Measurements from ENCODE around the gene KIF20A. TPM values are rescaled to one million over a fixed set of nuclear protein-coding genes. Genes with fewer than 3 reads are reported as not detected.

Gene KIF20A
- total RNA-seq, 1 donor from 2014 or later: 26.7 TPM

DNA sequence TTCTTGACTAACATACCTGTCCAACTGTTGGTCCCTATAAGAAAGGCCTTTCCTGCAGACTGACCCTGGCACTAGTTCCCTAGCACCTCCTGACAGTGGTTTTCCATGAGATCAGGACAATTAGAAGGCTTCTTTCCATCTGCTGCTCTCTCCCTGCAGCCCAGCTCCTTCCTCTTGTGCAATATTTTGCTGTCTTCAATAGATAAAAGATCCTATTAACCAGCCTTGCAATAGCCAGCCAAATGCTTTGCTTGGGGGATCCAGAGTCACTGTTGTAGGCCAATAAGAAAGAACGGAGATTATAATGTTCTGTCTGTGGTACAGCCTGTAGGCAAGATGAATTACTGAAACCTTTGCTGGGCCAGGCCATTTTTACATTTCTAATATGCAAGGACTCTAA, 21.3 kb upstream of the KIF20A start:
- peaks cover 37% of the 10 kb centered on the region for H3K36me3 Mint-ChIP-seq (ENCODE audit: insufficient read depth)

GRCh38 chr5:138159666-138160065, 19.2 kb upstream of the KIF20A start:
- Mint-ChIP-seq H3K27me3 (no peaks in the 10 kb centered on the region), H3K27ac (no peak overlapping the region), H3K4me3 (ENCODE audit: low read depth) (no peak overlapping the region), H3K9me3 (ENCODE audit: low read depth) (no peaks in the 10 kb centered on the region), H3K36me3 (ENCODE audit: insufficient read depth) (peaks cover 52% of the 10 kb centered on the region), H3K4me1 (ENCODE audit: low read depth) (no peaks in the 10 kb centered on the region)
- no peak for DNase-seq (ENCODE audit: low spot score, unreplicated experiment)
- TF ChIP-seq CTCF (IDR thresholded peaks at IDR 0.05; ENCODE audit: unreplicated experiment): no peak

More for the DNA sequence above, 21.3 kb upstream of the KIF20A start:
- no peak overlapping the region for H3K4me3 Mint-ChIP-seq (ENCODE audit: low read depth)
- H3K4me1 Mint-ChIP-seq (ENCODE audit: low read depth): no peaks in the 10 kb centered on the region
- DNase-seq (ENCODE audit: low spot score, unreplicated experiment): no peak
- H3K27ac Mint-ChIP-seq: no peak overlapping the region
- TF ChIP-seq CTCF (IDR thresholded peaks at IDR 0.05; ENCODE audit: unreplicated experiment): no peak
- H3K9me3 Mint-ChIP-seq (ENCODE audit: low read depth): no peaks in the 10 kb centered on the region
- H3K27me3 Mint-ChIP-seq: no peaks in the 10 kb centered on the region

- DNase-seq (ENCODE audit: low spot score, unreplicated experiment): no peak
- no peak for TF ChIP-seq CTCF (IDR thresholded peaks at IDR 0.05; ENCODE audit: unreplicated experiment)
- Mint-ChIP-seq H3K27ac (no peak overlapping the region), H3K36me3 (ENCODE audit: insufficient read depth) (peaks cover 59% of the 10 kb centered on the region), H3K27me3 (no peaks in the 10 kb centered on the region), H3K9me3 (ENCODE audit: low read depth) (no peaks in the 10 kb centered on the region), H3K4me1 (ENCODE audit: low read depth) (no peaks in the 10 kb centered on the region), H3K4me3 (ENCODE audit: low read depth) (no peak overlapping the region)
Measured at GRCh38 chr5:138160706-138161105, 18.2 kb upstream of the KIF20A start.

GRCh38 chr5:138163721-138164120, 15.2 kb upstream of the KIF20A start:
- DNase-seq (ENCODE audit: low spot score, unreplicated experiment): no peak
- Mint-ChIP-seq H3K27me3 (no peaks in the 10 kb centered on the region), H3K4me1 (ENCODE audit: low read depth) (no peaks in the 10 kb centered on the region), H3K36me3 (ENCODE audit: insufficient read depth) (peaks cover 61% of the 10 kb centered on the region), H3K9me3 (ENCODE audit: low read depth) (no peaks in the 10 kb centered on the region), H3K27ac (no peak overlapping the region), H3K4me3 (ENCODE audit: low read depth) (no peak overlapping the region)
- no peak for TF ChIP-seq CTCF (IDR thresholded peaks at IDR 0.05; ENCODE audit: unreplicated experiment)

GRCh38 chr5:138169124-138169523, 9.8 kb upstream of the KIF20A start:
- no peaks in the 10 kb centered on the region for H3K4me1 Mint-ChIP-seq (ENCODE audit: low read depth)
- no peak for DNase-seq (ENCODE audit: low spot score, unreplicated experiment)
- H3K9me3 Mint-ChIP-seq (ENCODE audit: low read depth): no peaks in the 10 kb centered on the region
- H3K4me3 Mint-ChIP-seq (ENCODE audit: low read depth): no peak overlapping the region
- peaks cover 45% of the 10 kb centered on the region for H3K36me3 Mint-ChIP-seq (ENCODE audit: insufficient read depth)
- no peak for TF ChIP-seq CTCF (IDR thresholded peaks at IDR 0.05; ENCODE audit: unreplicated experiment)
- no peaks in the 10 kb centered on the region for H3K27me3 Mint-ChIP-seq
- no peak overlapping the region for H3K27ac Mint-ChIP-seq

Measured in progenitor cell of endocrine pancreas (in vitro differentiated cells).